ACC112 (cell line): ENCODE measurements around the gene ST3GAL5.
"Not testable (repeated sequence)": the region's sequence is repeated elsewhere in the genome, so short reads cannot be mapped to it uniquely, and the experiment has no call there.

Experiments
- H2AFZ ChIP-seq: fragments of 200-600 bp; sonication (generic); one replicate; pipeline ENCODE4 v1.6.0; 2017; ENCODE audit warnings: antibody characterized with exemption, low read length; ENCODE audit not compliant: unreplicated experiment
- H3K27ac ChIP-seq: fragments of 200-600 bp; sonication (generic); 2 replicates; pipeline ENCODE4 v1.5.1; 2014; ENCODE audit warnings: low read depth, mild to moderate bottlenecking, antibody characterized with exemption, low read length, moderate library complexity
- H3K27me3 ChIP-seq: fragments of 200-600 bp; sonication (generic); 2 replicates; pipeline ENCODE4 v1.6.1; 2014; ENCODE audit warnings: mild to moderate bottlenecking, antibody characterized with exemption, low read length, moderate library complexity, mixed read lengths; ENCODE audit not compliant: insufficient read depth
- H3K36me3 ChIP-seq: fragments of 200-600 bp; sonication (generic); 2 replicates; pipeline ENCODE4 v1.6.1; 2016; ENCODE audit warnings: mild to moderate bottlenecking, antibody characterized with exemption, low read length, moderate library complexity, mixed read lengths; ENCODE audit not compliant: insufficient read depth
- H3K4me1 ChIP-seq: fragments of 200-600 bp; sonication (generic); one replicate; pipeline ENCODE4 v1.6.1; 2016; ENCODE audit warnings: low read length, mixed read lengths; ENCODE audit not compliant: insufficient read depth, unreplicated experiment, control insufficient read depth
- H3K4me3 ChIP-seq: fragments of 200-600 bp; sonication (generic); 2 replicates; pipeline ENCODE4 v1.5.1; 2014; ENCODE audit warnings: mild to moderate bottlenecking, low read depth, low read length
- H3K79me2 ChIP-seq: fragments of 200-600 bp; sonication (generic); one replicate; pipeline ENCODE4 v1.6.0; 2016; ENCODE audit warnings: low read length; ENCODE audit not compliant: control insufficient read depth, unreplicated experiment, insufficient read depth

ST3GAL5 gene

DNA sequence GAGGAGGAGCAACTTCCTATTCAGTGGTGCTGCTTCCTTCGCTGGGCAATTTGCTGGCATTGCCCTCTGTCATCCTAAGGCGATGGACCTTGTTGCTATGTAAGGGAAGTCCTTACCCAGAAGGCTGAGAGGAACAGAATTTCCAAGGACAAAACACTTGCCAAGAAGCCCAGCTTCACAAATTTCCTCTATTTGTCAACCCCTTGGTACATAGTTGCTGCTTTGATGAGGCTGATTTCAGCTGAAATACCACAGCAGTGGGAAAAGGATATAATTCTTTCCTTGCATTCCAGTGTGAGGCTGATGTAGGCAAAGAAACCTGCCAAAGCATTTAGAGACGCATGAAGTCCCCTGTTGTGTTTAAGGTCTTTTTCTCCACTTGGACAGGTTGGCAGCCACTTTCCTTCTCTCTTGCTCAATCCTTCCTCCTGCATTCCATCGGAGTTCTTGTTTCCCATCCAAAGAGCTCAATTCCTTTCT is 16.4 kb upstream of the ST3GAL5 start:
- Histone ChIP-seq H3K27ac (no peak overlapping the region), H3K4me3 (no peak overlapping the region), H3K27me3 (no peaks in the 10 kb centered on the region), H3K4me1 (peaks cover 8% of the 10 kb centered on the region), H3K36me3 (no peaks in the 10 kb centered on the region), H2AFZ (no peak overlapping the region), H3K79me2 (no peaks in the 10 kb centered on the region)

DNA sequence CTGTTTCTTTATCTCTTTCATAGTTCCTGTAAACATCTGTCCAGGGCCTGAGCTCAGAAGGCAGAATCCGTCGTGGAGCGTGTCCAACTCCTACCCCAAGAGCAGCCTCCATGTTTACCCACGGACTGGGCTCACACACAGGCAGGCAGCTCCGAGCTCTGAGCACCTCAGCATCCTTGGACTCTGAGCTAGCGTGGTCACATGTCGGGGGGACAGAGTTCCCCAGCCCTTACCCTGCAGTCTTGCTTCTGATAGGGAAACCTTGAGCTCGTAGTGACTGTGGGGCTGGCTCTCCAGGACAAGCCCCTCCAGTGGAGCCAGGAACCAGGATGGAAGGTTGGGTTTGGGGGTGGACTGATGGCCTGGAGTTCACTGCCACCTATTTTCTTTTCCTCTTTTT is 15.1 kb upstream of the ST3GAL5 start:
- no peaks in the 10 kb centered on the region for H3K36me3 ChIP-seq
- H2AFZ ChIP-seq, result no peak overlapping the region
- H3K27ac ChIP-seq, result no peak overlapping the region
- no peaks in the 10 kb centered on the region for H3K27me3 ChIP-seq
- no peak overlapping the region for H3K4me3 ChIP-seq
- H3K4me1 ChIP-seq, result peaks cover 8% of the 10 kb centered on the region
- H3K79me2 ChIP-seq, result no peaks in the 10 kb centered on the region

DNA sequence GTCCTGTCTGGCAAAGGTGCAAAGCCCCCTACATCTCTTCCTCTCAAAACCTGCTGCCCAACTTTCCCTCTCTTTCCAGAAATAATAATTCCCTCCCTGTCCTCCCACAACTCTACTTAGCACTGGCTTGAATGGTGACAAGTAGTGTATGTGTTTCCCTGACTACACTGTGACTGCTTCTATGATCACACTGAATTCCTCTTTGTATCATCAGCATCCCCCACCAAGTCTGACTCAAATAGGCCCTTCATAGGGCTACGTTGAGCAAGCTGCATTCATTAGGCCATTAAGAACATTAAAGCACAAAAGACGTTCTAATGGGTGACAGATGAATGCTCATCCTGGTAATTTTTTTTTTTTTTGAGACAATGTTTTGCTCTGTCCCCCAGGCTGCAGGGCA is 13.7 kb upstream of the ST3GAL5 start:
- no peaks in the 10 kb centered on the region for H3K27me3 ChIP-seq
- peaks cover 8% of the 10 kb centered on the region for H3K4me1 ChIP-seq
- H3K4me3 ChIP-seq, result no peak overlapping the region
- no peak overlapping the region for H2AFZ ChIP-seq
- no peaks in the 10 kb centered on the region for H3K36me3 ChIP-seq
- H3K79me2 ChIP-seq, result no peaks in the 10 kb centered on the region
- no peak overlapping the region for H3K27ac ChIP-seq

DNA sequence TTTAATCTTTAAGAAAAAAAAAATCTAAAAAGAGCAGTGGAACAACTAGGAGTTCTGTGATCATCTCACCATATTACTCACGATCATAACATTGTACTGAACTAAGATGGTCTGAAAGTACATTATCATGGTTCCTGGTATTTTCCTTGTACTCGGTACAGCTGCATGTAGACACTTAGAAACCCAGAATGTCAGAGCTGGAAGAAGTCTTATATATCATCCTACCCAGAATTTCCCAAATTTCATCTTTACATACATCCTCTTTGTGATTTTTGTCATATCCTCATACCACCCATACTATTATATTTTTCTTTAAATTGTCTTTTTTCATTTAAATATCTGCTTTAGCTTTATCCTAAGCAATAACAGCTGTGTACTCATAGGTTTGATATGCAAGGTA is 12.4 kb upstream of the ST3GAL5 start:
- H3K4me1 ChIP-seq, result peaks cover 8% of the 10 kb centered on the region
- no peak overlapping the region for H2AFZ ChIP-seq
- H3K27me3 ChIP-seq, result no peaks in the 10 kb centered on the region
- H3K79me2 ChIP-seq, result no peaks in the 10 kb centered on the region
- no peak overlapping the region for H3K4me3 ChIP-seq
- no peaks in the 10 kb centered on the region for H3K36me3 ChIP-seq
- no peak overlapping the region for H3K27ac ChIP-seq

DNA sequence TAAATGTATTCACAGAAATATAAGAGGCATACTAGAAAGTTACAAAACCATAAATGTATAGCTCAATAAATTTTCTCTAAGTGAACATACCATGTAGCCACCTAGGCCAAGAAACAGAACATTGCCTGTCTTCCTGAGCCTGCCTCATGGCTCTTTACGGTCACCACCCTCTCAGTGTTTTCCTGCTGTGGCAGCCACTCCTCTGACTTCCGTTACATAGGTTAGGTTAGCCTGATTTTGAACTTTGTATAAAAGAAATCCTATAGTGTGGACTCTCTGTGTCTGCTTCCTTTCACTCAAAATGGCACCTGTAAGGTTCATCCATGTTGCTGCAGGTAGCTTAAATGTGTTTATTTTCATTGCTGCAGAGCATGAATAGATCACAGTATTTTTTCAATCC is 11.6 kb upstream of the ST3GAL5 start:
- Histone ChIP-seq H3K36me3 (no peaks in the 10 kb centered on the region), H3K27ac (no peak overlapping the region), H3K4me3 (no peak overlapping the region), H2AFZ (no peak overlapping the region), H3K4me1 (peaks cover 4% of the 10 kb centered on the region), H3K79me2 (no peaks in the 10 kb centered on the region), H3K27me3 (no peaks in the 10 kb centered on the region)

DNA sequence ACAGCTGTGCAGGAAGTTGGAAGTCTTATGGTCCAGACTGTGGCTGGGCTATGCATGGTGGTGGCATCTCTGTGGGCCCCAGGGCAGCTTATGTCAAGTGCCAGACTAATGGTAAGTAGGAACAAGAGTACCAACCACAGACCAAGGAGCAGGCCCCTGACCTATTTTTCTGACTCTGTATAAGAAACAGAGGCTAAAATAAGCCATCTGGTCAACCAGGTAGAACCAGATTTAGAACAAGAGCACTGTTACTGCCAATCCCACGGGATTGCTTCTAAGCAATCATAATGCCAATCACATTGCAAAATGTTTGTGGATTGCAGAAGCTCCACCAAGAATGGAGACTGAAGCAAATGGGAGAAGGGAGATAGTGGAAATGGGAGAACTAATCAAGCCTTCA is 11.1 kb upstream of the ST3GAL5 start:
- Histone ChIP-seq H3K27ac (no peak overlapping the region), H3K36me3 (no peaks in the 10 kb centered on the region), H3K79me2 (no peaks in the 10 kb centered on the region), H2AFZ (no peak overlapping the region), H3K4me1 (no peaks in the 10 kb centered on the region), H3K27me3 (no peaks in the 10 kb centered on the region), H3K4me3 (no peak overlapping the region)

DNA sequence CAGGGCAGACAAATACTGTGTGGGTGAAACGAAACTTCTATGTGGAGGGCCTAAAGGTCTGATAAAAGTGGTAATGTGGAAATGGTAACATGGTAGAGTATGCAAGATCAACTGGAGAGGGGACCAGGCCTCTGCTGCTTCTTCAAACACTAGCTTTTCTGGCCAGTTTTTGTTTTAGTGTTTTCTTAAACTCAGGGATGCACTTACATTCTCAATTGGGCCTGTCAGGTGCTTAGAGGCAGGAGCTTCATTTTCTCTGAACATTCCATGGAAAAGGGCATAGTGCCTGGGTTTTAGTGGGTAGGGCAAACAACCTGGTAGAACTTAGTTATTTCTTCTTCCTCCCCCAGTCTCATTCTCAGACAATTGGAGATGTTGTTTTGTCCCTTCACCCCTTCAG is 10.5 kb upstream of the ST3GAL5 start:
- H3K4me1 ChIP-seq, result peaks cover 2% of the 10 kb centered on the region
- no peak overlapping the region for H3K4me3 ChIP-seq
- no peak overlapping the region for H2AFZ ChIP-seq
- no peaks in the 10 kb centered on the region for H3K27me3 ChIP-seq
- no peaks in the 10 kb centered on the region for H3K79me2 ChIP-seq
- H3K36me3 ChIP-seq, result no peaks in the 10 kb centered on the region
- no peak overlapping the region for H3K27ac ChIP-seq

DNA sequence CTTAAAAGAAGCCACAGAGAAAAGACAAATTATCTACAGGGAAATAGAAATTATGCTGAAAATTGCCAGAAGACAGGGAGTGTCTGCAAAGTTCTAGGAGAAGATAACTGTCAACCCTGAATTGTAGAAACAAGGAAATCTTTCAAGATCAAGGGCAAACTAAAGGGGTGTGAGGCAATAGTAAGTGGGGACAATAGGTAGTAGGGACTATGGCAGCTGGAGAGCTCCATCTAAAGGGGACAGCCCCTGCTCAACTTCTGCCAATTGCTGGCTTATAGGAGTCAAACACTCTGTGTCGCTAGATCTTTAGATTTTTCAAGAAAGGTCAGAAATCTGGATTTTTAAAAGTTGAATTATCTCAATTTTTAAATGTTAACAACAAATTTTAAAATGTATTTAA is 10.1 kb upstream of the ST3GAL5 start:
- Histone ChIP-seq H3K27ac (no peak overlapping the region), H3K4me3 (no peak overlapping the region), H3K27me3 (no peaks in the 10 kb centered on the region), H3K4me1 (peaks cover 6% of the 10 kb centered on the region), H2AFZ (no peak overlapping the region), H3K79me2 (no peaks in the 10 kb centered on the region), H3K36me3 (no peaks in the 10 kb centered on the region)

DNA sequence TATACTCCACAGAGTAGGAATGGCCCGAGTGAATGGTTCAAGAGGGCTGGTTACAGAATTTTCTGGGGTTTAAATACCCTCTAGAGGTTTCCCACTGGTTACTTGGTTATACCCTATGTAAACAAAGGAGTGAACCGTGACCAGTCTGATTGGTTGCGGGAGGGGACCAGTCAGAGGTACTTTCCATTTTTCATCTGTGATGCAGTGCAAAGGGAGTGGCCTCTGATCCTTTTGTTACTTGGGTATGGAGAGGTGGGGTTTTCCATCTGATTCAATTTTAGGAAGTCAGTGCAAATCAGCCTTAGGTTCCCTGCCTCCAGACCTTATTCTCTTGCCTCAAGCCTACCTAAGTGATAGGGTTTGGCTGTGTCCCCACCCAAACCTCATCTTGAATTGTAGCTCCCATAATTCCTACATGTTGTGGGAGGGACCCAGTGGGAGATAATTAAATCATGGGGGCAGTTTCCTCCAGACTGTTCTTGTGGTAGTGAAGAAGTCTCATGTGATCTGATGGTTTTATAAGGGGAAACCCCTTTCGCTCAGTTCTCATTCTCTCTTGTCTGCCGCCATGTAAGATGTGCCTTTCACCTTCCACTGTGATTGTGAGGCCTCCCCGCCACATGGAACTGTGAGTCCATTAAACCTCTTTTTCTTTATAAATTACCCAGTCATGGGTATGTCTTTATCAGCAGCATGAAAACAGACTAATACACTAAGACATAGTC is 5.9 kb upstream of the ST3GAL5 start:
- H2AFZ ChIP-seq, H3K79me2 ChIP-seq, H3K4me3 ChIP-seq, H3K36me3 ChIP-seq, H3K27me3 ChIP-seq: not testable (repeated sequence)
- H3K27ac ChIP-seq, result peak overlapping the region; percentile 61
- H3K4me1 ChIP-seq, result peaks cover 21% of the 10 kb centered on the region

DNA sequence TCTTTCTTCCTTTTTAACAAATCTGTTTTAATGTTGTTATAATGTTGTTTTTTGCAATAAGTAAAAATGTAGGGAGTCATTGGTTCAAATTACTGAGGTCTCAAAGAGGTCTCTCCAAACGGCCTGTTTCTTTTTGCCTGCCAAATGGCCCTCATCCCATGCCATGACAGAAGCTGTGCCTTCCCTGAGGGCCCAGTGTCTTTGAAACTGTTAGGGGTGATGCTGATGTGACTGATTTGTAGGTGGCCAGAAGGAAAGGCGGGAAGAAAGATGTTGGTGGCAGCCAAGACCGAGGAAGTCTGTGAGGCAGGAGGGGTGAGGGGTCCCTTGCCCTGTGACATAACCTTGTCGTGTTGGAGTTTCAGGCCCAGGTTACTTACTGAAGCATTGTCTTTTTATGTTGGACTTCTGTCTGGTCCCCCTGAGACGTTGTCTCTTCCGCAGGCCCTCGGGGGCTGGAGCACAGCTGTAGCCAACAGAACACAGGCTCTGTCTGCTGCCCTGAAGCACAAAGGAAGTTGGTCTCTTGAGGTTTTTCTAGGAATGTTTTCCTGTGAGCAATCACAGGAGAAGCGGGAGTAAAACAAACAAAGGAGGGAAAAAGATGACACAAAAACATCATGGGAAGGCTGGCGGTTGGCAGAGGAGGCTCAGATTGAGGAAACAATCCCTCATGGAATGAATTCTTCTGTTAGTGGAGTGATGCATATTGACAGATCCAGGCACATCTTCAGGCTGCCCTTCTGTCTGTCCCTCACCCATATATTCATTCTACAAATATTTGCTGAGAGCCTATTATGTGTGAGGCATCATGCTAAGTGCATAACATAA is 4.9 kb upstream of the ST3GAL5 start:
- peak overlapping the region; percentile 61 for H3K27ac ChIP-seq

More for the DNA sequence above, 4.9 kb upstream of the ST3GAL5 start:
- peak overlapping the region; percentile 76 for H2AFZ ChIP-seq
- peak overlapping the region; percentile 16; the same call in 1 of the 2 replicates for H3K4me3 ChIP-seq
- peaks cover 23% of the 10 kb centered on the region for H3K4me1 ChIP-seq
- H3K36me3 ChIP-seq, result no peaks in the 10 kb centered on the region
- no peaks in the 10 kb centered on the region for H3K79me2 ChIP-seq
- no peaks in the 10 kb centered on the region for H3K27me3 ChIP-seq
